Pancreas (tissue), 10 donors: ENCODE results near the gene ME2. TPM values are rescaled to one million over a fixed set of nuclear protein-coding genes. Genes with fewer than 3 reads are reported as not detected.

Source experiments
- ATAC-seq, 4 donors: fragments of 200-7000 bp; cut with Tn5 transposase; one replicate each; pipeline versions ENCODE4 v1.8.0 to v1.9.1; 2020; ENCODE audit warnings: mild to moderate bottlenecking in 4 of 4, moderate library complexity in 4 of 4
- DNase-seq, 6 donors: peaks; one replicate each; pipeline ENCODE4 v3.0.0-alpha.2; 2020
- FAIRE-seq: peaks from 2 replicates; lab custom pipeline; 2012; peaks lifted over from hg19 to GRCh38; lab: Jason Lieb, UNC
- H3K27ac ChIP-seq, 4 donors: fragments of 200-600 bp; sonication (generic); 1 replicate in 3 of 4; 2 replicates in 1 of 4; pipeline versions ENCODE4 v1.5.0 to v1.8.0; 2020
- H3K27me3 ChIP-seq, 4 donors: fragments of 200-600 bp; one replicate each; pipeline ENCODE4 v1.8.0; 2021
- H3K36me3 ChIP-seq, 3 donors: fragments of 200-600 bp; sonication (generic) in 1 of 3; one replicate each; pipeline versions ENCODE4 v1.5.0 to v1.8.0; 2020 to 2021
- H3K4me1 ChIP-seq, 3 donors: fragments of 200-600 bp; one replicate each; pipeline ENCODE4 v1.8.0; 2021
- H3K4me3 ChIP-seq, 4 donors: fragments of 200-600 bp; sonication (generic) in 2 of 4; one replicate each; pipeline versions ENCODE4 v1.5.0 to v1.8.0; 2020 to 2021
- H3K9me3 ChIP-seq, 4 donors: fragments of 200-600 bp; one replicate each; pipeline ENCODE4 v1.8.0; 2021
- WGBS, 2 donors: extraction: QIAGEN DNeasy Blood & Tissue Kit; methylation state at CpG; one replicate each; pipeline ENCODE4 v1.1.7; 2013; 5-methylcytosine and 5-hydroxymethylcytosine counted together
- intact Hi-C, 3 donors: fragments of 100-400 bp; cut with DNase I; formaldehyde crosslinking; loops; one replicate each; pipeline versions ENCODE4 v1.11.1 to v1.14.2; 2022
- polyA plus RNA-seq, 2 donors: library from polyadenylated mRNA; stranded (reverse); fragments of 200-250 nt; gene quantifications; one replicate each; pipeline ENCODE4 v1.2.3, GENCODE V29; 2013
- total RNA-seq, 6 donors: library from RNA; stranded (reverse); fragmentation: NEBNext Ultra II Directional in 4 of 6; extraction: Animal tissue kit (Norgen Biotek cat#: 25700) in 4 of 6; gene quantifications; one replicate each; pipeline versions ENCODE4 v1.2.1 to v1.2.4, GENCODE V29; 2021 to 2023
- TF ChIP-seq, protein P1 (sequence below), 4 donors: fragments of 200-600 bp; sonication (generic) in 3 of 4; IDR thresholded peaks; one replicate each; pipeline versions ENCODE4 v1.5.0 to v1.8.0; 2021; ENCODE audit warnings: antibody characterized with exemption in 4 of 4
- donor health status: healthy with polysubstance abuse.
- donor health status: DM: no; HTN: no; CAD: no; lungs with moderate emphysema.
- donor health status: DM: no; HTN: no; CAD: no.
- donor health status: control.
- donor health status: control.
- donor health status: Bipolar disorder and iron deficiency.
- donor health status: DM: yes; HTN: yes; CAD: no.
- donor health status: DM: no; HTN: no; CAD: no.
- donor health status: DM: no; HTN: no; CAD: no.
- donor health status: DM: yes; HTN: yes; CAD: no.

Gene ME2
- total and polyA plus RNA-seq, 8 donors, result 9.9 to 22.1 (median 17.6) TPM

DNA sequence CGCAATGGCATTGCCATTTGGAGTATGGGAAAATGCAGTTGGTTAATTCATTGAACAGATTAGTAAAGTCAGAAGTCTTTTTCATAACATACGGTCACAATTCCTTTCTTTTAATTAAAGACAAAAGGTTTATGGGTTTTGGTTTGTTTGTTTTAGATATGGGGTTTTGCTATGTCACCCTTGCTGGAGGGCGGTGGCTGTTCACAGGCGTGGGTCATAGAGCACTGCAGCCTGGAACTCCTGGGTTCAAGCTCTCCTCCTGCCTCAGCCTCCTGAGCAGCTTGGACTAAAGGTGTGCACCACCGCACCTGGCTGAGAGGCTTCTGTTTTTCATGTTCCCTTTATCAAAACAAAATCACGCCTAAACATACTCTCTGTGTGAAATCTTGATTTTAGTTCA is 70.3 kb downstream of the ME2 start:
- intact Hi-C loops, result no loop called here
- ATAC-seq (no peak), FAIRE-seq (no peak), DNase-seq (no peak)
- H3K4me1 ChIP-seq, result no peaks in the 10 kb centered on the region
- H3K27ac ChIP-seq, result no peak overlapping the region
- TF ChIP-seq, protein P1, sequence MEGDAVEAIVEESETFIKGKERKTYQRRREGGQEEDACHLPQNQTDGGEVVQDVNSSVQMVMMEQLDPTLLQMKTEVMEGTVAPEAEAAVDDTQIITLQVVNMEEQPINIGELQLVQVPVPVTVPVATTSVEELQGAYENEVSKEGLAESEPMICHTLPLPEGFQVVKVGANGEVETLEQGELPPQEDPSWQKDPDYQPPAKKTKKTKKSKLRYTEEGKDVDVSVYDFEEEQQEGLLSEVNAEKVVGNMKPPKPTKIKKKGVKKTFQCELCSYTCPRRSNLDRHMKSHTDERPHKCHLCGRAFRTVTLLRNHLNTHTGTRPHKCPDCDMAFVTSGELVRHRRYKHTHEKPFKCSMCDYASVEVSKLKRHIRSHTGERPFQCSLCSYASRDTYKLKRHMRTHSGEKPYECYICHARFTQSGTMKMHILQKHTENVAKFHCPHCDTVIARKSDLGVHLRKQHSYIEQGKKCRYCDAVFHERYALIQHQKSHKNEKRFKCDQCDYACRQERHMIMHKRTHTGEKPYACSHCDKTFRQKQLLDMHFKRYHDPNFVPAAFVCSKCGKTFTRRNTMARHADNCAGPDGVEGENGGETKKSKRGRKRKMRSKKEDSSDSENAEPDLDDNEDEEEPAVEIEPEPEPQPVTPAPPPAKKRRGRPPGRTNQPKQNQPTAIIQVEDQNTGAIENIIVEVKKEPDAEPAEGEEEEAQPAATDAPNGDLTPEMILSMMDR (IDR thresholded peaks at IDR 0.05), result no peak
- WGBS, 2 donors, result 91 to 93% methylated on average over 6 of the region's 6 CpGs
- no peak overlapping the region for H3K4me3 ChIP-seq
- no peaks in the 10 kb centered on the region for H3K27me3 ChIP-seq
- no peaks in the 10 kb centered on the region for H3K9me3 ChIP-seq
- H3K36me3 ChIP-seq, result no peaks in the 10 kb centered on the region

DNA sequence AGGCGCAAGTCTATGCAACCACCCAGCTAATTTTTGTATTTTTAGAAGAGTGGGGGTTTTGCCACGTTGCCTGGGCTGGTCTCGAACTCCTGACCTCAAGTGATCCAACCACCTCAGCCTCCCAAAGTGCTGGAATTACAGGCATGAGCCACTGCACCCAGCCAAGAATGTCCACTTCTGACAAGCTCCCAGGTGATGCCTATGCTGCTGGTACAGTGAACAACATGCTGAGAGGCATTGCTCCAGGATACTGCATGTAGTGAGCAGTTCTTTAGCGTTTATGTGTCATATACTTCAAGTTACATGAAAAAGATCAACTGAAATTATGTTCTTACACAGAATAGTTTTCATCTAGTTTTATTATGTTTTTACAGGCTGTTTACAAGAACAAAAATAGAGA is 71.7 kb downstream of the ME2 start:
- H3K4me3 ChIP-seq, result no peak overlapping the region
- intact Hi-C loops, result no loop called here
- no peaks in the 10 kb centered on the region for H3K9me3 ChIP-seq
- 86 to 91% methylated on average over 4 of the region's 4 CpGs for WGBS, 2 donors
- no peak overlapping the region for H3K27ac ChIP-seq
- H3K4me1 ChIP-seq, result no peaks in the 10 kb centered on the region
- no peak for ATAC-seq
- H3K36me3 ChIP-seq, result no peaks in the 10 kb centered on the region
- no peak for DNase-seq
- FAIRE-seq, result no peak
- TF ChIP-seq, protein P1 (IDR thresholded peaks at IDR 0.05), result no peak
- no peaks in the 10 kb centered on the region for H3K27me3 ChIP-seq

DNA sequence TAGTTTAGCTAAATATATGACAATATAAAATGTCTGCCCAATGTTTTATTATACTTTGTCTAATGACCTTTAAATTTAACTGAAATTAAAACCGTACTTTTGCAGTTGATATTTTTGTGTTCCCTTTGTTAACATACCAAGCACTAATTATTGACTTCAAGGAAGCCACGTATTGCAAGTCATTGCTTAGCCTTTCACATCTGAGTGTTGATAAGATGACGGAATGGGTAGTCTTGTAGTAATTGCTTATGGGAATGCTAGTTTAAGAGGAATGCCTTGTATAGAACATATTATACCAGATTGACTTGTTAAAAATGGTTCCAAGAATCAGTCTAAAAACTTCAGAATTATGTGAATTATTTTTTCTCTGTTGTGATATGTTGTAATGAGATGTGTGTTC is 74.9 kb downstream of the ME2 start:
- no peak for FAIRE-seq
- Histone ChIP-seq H3K4me1 (no peaks in the 10 kb centered on the region), H3K27me3 (no peaks in the 10 kb centered on the region), H3K9me3 (no peaks in the 10 kb centered on the region), H3K36me3 (no peaks in the 10 kb centered on the region), H3K4me3 (no peak overlapping the region), H3K27ac (no peak overlapping the region)
- TF ChIP-seq, protein P1 (IDR thresholded peaks at IDR 0.05), result no peak
- intact Hi-C loops, result no loop called here
- no peak for DNase-seq
- no peak for ATAC-seq
- 66 to 67% methylated on average over 3 of the region's 3 CpGs for WGBS, 2 donors

DNA sequence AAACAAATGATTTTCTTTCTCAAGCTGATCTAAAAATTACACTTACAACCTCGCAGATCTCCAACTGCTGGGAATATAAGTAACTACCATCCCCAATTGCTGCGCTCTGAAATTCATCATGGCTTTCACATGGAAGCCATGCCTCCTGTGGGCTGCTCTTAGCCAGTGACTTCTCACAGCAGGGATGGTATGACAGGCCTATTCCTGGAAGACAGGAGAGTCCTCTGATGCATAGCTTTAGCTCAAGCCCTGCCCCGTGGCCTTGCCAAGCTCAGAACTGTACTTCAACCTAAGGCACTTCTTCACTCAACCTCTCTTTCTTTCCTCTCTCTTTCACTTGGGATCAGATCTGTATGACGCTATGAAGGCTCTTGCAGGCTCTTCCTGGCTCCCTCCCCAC is 76.3 kb downstream of the ME2 start:
- Histone ChIP-seq H3K4me1 (no peaks in the 10 kb centered on the region), H3K9me3 (no peaks in the 10 kb centered on the region), H3K4me3 (no peak overlapping the region), H3K36me3 (no peaks in the 10 kb centered on the region), H3K27me3 (no peaks in the 10 kb centered on the region), H3K27ac (no peak overlapping the region)
- intact Hi-C loops, result no loop called here
- FAIRE-seq (no peak), ATAC-seq (no peak), DNase-seq (no peak)
- TF ChIP-seq, protein P1 (IDR thresholded peaks at IDR 0.05), result no peak
- 90 to 96% methylated on average over 4 of the region's 4 CpGs for WGBS, 2 donors

DNA sequence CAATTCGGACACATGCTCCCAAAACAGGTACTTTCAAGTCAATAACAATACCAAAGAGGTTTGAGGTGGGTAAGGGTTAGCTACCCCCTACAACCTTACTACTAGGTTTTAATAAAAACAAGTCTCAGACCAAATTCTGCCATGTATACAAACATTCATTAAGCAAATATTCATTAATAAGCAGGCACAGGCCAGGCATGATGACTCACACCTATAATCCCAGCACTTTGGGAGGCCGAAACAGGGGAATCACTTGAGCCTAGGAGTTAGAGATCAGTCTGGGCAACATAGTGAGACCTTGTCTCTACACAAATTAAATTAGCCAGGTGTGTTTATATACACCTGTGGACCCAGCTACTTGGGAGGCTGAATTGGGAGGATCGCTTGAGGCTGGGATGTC is 77.2 kb downstream of the ME2 start:
- no peak for ATAC-seq
- TF ChIP-seq, protein P1 (IDR thresholded peaks at IDR 0.05), result no peak
- no peak overlapping the region for H3K4me3 ChIP-seq
- no peaks in the 10 kb centered on the region for H3K4me1 ChIP-seq
- DNase-seq, result no peak
- no peak for FAIRE-seq
- H3K27ac ChIP-seq, result no peak overlapping the region
- WGBS, 2 donors, result 91 to 93% methylated on average over 3 of the region's 3 CpGs
- no peaks in the 10 kb centered on the region for H3K9me3 ChIP-seq
- H3K36me3 ChIP-seq, result no peaks in the 10 kb centered on the region
- intact Hi-C loops, result no loop called here
- no peaks in the 10 kb centered on the region for H3K27me3 ChIP-seq
